ENCODE measurements around the gene CACNA1C. TPM values are rescaled to one million over a fixed set of nuclear protein-coding genes. Genes with fewer than 3 reads are reported as not detected.

Gene CACNA1C
- total and polyA plus RNA-seq, 2 donors from 2014 or later = 1.6 to 17.4 TPM

DNA sequence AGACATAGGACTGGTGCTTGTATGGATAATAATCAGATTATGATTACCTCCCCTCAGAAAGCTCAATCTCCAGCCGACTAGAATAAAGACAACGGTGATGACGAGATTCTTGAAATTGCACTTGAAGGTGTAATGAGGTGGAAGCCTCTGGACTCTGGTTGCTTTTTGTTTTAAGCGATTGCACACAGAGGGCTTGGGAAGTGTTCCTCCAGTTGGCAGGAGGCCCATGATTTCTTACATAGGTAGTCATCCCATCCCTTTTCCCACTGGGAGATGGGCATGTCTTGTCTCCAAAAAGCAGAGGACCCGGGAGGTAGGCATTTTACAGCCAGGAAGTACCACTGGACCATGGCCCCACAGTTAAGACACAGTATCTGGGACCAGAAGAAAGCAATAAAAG is 576.3 kb downstream of the CACNA1C start:
- Histone ChIP-seq H3K27ac (ENCODE audit: low read depth in 2 of 2, low read length in 2 of 2) (no peak overlapping the region), H3K9me3 (ENCODE audit: control insufficient read depth in 2 of 3, insufficient read depth in 1 of 3, low read length in 3 of 3) (no peaks in the 10 kb centered on the region), H3K4me1 (ENCODE audit: control insufficient read depth in 2 of 3, insufficient read depth in 2 of 3, low read depth in 1 of 3, low read length in 3 of 3) (peaks cover 0 to 2% (median 0%) of the 10 kb centered on the region in 3 donors), H3K36me3 (ENCODE audit: control insufficient read depth in 2 of 3, insufficient read depth in 3 of 3, low read length in 3 of 3) (no peaks in the 10 kb centered on the region), H3K9ac (ENCODE audit: low read length in 3 of 3) (no peak overlapping the region), H3K4me3 (ENCODE audit: low read length in 3 of 3) (no peak overlapping the region), H3K27me3 (ENCODE audit: control insufficient read depth, insufficient read depth, low read length) (no peaks in the 10 kb centered on the region)
- intact Hi-C loops (cut with DNase I) = no loop called here
- FAIRE-seq (no peak), DNase-seq (no peak)
- TF ChIP-seq, protein P1, sequence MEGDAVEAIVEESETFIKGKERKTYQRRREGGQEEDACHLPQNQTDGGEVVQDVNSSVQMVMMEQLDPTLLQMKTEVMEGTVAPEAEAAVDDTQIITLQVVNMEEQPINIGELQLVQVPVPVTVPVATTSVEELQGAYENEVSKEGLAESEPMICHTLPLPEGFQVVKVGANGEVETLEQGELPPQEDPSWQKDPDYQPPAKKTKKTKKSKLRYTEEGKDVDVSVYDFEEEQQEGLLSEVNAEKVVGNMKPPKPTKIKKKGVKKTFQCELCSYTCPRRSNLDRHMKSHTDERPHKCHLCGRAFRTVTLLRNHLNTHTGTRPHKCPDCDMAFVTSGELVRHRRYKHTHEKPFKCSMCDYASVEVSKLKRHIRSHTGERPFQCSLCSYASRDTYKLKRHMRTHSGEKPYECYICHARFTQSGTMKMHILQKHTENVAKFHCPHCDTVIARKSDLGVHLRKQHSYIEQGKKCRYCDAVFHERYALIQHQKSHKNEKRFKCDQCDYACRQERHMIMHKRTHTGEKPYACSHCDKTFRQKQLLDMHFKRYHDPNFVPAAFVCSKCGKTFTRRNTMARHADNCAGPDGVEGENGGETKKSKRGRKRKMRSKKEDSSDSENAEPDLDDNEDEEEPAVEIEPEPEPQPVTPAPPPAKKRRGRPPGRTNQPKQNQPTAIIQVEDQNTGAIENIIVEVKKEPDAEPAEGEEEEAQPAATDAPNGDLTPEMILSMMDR (IDR thresholded peaks at IDR 0.05; ENCODE audit: borderline replicate concordance, extremely low read depth, insufficient read depth) = no peak

DNA sequence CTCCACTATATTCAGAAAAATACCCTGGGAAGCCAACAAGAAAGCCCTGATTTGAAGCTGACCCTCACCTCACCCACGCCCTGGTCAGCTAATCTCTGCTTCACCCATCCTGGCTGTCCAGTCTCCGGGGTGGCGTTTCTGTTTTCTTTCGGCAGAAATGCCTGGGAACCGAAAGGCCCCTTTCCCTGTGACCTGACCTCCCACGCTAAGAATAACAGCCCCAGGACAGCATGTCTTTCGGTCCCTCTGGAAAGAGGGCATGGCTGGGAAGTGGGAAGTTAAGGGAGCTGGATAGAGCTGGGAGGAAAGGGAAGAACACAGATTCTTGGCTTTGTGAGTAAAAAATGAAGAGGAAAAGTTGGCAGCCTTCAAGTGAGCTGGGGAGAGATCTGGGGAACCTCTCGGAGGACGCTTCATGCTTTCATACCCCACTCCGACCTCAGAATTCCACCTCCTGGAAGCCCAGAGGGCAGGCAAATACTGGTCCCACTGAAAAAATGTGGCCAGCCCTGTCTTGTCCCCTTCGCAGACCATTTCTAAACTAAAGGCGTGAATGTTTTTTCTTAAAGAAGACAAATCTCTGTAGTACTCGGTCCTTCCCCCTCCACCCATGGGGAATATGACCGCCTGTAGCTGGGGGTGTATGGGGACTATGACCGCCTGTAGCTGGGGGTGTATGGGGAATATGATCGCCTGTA is 579.0 kb downstream of the CACNA1C start:
- H3K27me3 ChIP-seq (ENCODE audit: control insufficient read depth, insufficient read depth, low read length) = no peaks in the 10 kb centered on the region
- peaks cover 0 to 2% (median 0%) of the 10 kb centered on the region in 3 donors for H3K4me1 ChIP-seq (ENCODE audit: control insufficient read depth in 2 of 3, insufficient read depth in 2 of 3, low read depth in 1 of 3, low read length in 3 of 3)
- intact Hi-C loops (cut with DNase I) = no loop called here
- TF ChIP-seq, protein P1 (IDR thresholded peaks at IDR 0.05; ENCODE audit: borderline replicate concordance, extremely low read depth, insufficient read depth) = no peak
- H3K4me3 ChIP-seq (ENCODE audit: low read length in 3 of 3) = no peak overlapping the region
- DNase-seq (no peak), FAIRE-seq (no peak)
- no peak overlapping the region for H3K27ac ChIP-seq (ENCODE audit: low read depth in 2 of 2, low read length in 2 of 2)
- H3K36me3 ChIP-seq (ENCODE audit: control insufficient read depth in 2 of 3, insufficient read depth in 3 of 3, low read length in 3 of 3) = peaks cover 0 to 3% (median 0%) of the 10 kb centered on the region in 3 donors
- H3K9me3 ChIP-seq (ENCODE audit: control insufficient read depth in 2 of 3, insufficient read depth in 1 of 3, low read length in 3 of 3) = no peaks in the 10 kb centered on the region
- no peak overlapping the region for H3K9ac ChIP-seq (ENCODE audit: low read length in 3 of 3)

DNA sequence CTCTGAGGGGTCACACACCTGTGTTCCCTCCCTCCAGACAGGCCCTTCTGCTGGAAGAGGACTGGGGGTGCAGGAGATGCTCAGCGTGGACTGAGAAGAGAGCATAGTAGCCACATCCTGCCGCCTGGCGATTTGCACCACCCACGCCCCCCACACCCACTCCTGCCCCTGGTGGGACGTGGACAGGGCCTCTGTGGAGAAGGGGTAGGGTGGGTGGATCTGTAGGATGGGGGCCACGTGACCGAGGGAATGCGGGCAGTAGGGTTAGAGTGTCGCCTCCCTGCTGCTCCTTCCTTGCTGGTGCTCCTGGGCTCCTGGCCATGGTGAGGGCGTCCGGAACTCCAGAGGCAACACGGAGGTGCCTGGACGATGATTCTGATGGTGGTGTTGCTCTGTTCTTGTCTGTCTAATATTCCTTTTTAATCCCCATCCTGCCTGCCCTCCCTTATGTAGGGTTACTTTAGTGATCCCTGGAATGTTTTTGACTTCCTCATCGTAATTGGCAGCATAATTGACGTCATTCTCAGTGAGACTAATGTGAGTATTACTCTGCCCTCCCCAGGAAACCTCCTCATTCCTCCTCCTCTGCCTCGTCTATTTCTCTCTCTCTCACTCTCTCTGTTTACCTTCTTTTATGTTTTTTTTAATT is 580.5 kb downstream of the CACNA1C start:
- peaks cover 0 to 3% (median 0%) of the 10 kb centered on the region in 3 donors for H3K36me3 ChIP-seq (ENCODE audit: control insufficient read depth in 2 of 3, insufficient read depth in 3 of 3, low read length in 3 of 3)
- H3K27ac ChIP-seq (ENCODE audit: low read depth in 2 of 2, low read length in 2 of 2) = no peak overlapping the region
- no peaks in the 10 kb centered on the region for H3K9me3 ChIP-seq (ENCODE audit: control insufficient read depth in 2 of 3, insufficient read depth in 1 of 3, low read length in 3 of 3)
- H3K4me1 ChIP-seq (ENCODE audit: control insufficient read depth in 2 of 3, insufficient read depth in 2 of 3, low read depth in 1 of 3, low read length in 3 of 3) = peaks cover 0 to 2% (median 0%) of the 10 kb centered on the region in 3 donors
- no peaks in the 10 kb centered on the region for H3K27me3 ChIP-seq (ENCODE audit: control insufficient read depth, insufficient read depth, low read length)
- intact Hi-C loops (cut with DNase I) = no loop called here
- no peak overlapping the region for H3K4me3 ChIP-seq (ENCODE audit: low read length in 3 of 3)
- FAIRE-seq = no peak
- no peak overlapping the region for H3K9ac ChIP-seq (ENCODE audit: low read length in 3 of 3)
- TF ChIP-seq, protein P1 (IDR thresholded peaks at IDR 0.05; ENCODE audit: borderline replicate concordance, extremely low read depth, insufficient read depth) = no peak
- DNase-seq = no peak
